Upper lobe of left lung (tissue), 4 donors: ENCODE measurements around the gene WNT5A.

Experiments used
- EP300 ChIP-seq, 4 donors: sonication (generic); formaldehyde crosslinking; IDR thresholded peaks; one replicate each; pipeline ENCODE4 v1.5.1; 2017; ENCODE audit warnings: antibody characterized with exemption in 4 of 4, control low read depth in 2 of 4
- POLR2A ChIP-seq, 4 donors: fragments of 450-650 bp; IDR thresholded peaks; one replicate each; pipeline ENCODE4 v1.5.1; 2016 to 2017; ENCODE audit warnings: antibody characterized with exemption in 4 of 4, mild to moderate bottlenecking in 2 of 4
- TF ChIP-seq, protein P1 (sequence below), 6 experiments: fragments of 450-650 bp in 4 of 6; fragments of 200-600 bp in 2 of 6; sonication (generic) in 2 of 6; IDR thresholded peaks; one replicate each; pipeline ENCODE4 v1.5.1; 2016 to 2019; ENCODE audit warnings: antibody characterized with exemption in 6 of 6

DNA sequence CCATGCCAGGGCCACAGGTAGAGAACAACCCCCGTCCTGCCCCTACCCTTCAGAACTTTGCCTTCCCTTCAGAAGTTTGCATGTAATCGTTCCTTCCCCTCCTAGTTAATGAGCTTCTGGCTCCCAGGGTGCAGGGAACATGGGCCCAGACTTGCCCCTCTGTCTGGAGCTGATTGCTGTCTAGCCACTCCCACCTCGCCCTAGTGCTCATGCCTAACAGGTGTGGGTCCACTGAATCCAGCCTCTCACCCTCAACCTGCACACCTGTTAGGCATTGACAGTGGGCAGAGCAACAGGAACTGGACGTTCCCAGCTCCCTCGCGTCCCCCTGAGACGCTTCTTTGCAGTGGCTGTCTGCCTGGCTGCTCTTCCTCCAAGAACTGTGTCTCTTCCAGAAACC is 40.3 kb downstream of the WNT5A start:
- TF ChIP-seq, protein P1, sequence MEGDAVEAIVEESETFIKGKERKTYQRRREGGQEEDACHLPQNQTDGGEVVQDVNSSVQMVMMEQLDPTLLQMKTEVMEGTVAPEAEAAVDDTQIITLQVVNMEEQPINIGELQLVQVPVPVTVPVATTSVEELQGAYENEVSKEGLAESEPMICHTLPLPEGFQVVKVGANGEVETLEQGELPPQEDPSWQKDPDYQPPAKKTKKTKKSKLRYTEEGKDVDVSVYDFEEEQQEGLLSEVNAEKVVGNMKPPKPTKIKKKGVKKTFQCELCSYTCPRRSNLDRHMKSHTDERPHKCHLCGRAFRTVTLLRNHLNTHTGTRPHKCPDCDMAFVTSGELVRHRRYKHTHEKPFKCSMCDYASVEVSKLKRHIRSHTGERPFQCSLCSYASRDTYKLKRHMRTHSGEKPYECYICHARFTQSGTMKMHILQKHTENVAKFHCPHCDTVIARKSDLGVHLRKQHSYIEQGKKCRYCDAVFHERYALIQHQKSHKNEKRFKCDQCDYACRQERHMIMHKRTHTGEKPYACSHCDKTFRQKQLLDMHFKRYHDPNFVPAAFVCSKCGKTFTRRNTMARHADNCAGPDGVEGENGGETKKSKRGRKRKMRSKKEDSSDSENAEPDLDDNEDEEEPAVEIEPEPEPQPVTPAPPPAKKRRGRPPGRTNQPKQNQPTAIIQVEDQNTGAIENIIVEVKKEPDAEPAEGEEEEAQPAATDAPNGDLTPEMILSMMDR (IDR thresholded peaks at IDR 0.05): no peak
- TF ChIP-seq POLR2A (IDR thresholded peaks at IDR 0.05) (no peak), EP300 (IDR thresholded peaks at IDR 0.05) (no peak)
